ENCODE data around the gene NTSR1.
A peak's percentile ranks its signal among the peaks of the same experiment; 100 is the strongest.

NTSR1 gene

GRCh38 chr20:62761759-62762131 is 53.1 kb downstream of the NTSR1 start:
- DNase-seq, result no peak

GRCh38 chr20:62762376-62762775 is 53.7 kb downstream of the NTSR1 start:
- DNase-seq, result no peak

GRCh38 chr20:62762801-62763368 is 54.2 kb downstream of the NTSR1 start:
- no peak for DNase-seq

GRCh38 chr20:62763404-62763803 is 54.8 kb downstream of the NTSR1 start:
- no peak for DNase-seq

GRCh38 chr20:62764156-62764935 is 55.7 kb downstream of the NTSR1 start:
- no peak for DNase-seq

- no peak for DNase-seq
These were observed 56.4 kb downstream of the NTSR1 start for GRCh38 chr20:62765021-62765420.

GRCh38 chr20:62765432-62766070 is 56.9 kb downstream of the NTSR1 start:
- no peak for DNase-seq

GRCh38 chr20:62766071-62766450 is 57.4 kb downstream of the NTSR1 start:
- DNase-seq, result no peak

- no peak for DNase-seq
These were observed 58.1 kb downstream of the NTSR1 start for GRCh38 chr20:62766716-62767115.

GRCh38 chr20:62768234-62768546 is 59.6 kb downstream of the NTSR1 start:
- DNase-seq, result no peak

GRCh38 chr20:62768551-62769287 is 60.1 kb downstream of the NTSR1 start:
- peak; percentile 86 for DNase-seq

- DNase-seq, result no peak
These were observed 60.9 kb downstream of the NTSR1 start for GRCh38 chr20:62769346-62770071.

- DNase-seq, result no peak
These were observed 61.7 kb downstream of the NTSR1 start for GRCh38 chr20:62770111-62770910.

GRCh38 chr20:62770916-62771315 is 62.3 kb downstream of the NTSR1 start:
- DNase-seq, result no peak

- DNase-seq, result no peak
These were observed 62.9 kb downstream of the NTSR1 start for GRCh38 chr20:62771396-62772102.

GRCh38 chr20:62772103-62772611 is 63.5 kb downstream of the NTSR1 start:
- DNase-seq, result no peak

GRCh38 chr20:62772619-62772989 is 64.0 kb downstream of the NTSR1 start:
- no peak for DNase-seq

- no peak for DNase-seq
These were observed 64.6 kb downstream of the NTSR1 start for GRCh38 chr20:62772990-62773844.

- no peak for DNase-seq
These were observed 65.4 kb downstream of the NTSR1 start for GRCh38 chr20:62773845-62774714.
